RPMI8226 (cell line): ENCODE measurements around the gene MAGI1.
"Not testable (repeated sequence)": the region's sequence is repeated elsewhere in the genome, so short reads cannot be mapped to it uniquely, and the experiment has no call there.

Experiments used
- DNase-seq: peaks from one replicate; pipeline ENCODE4 v3.0.0-alpha.2; 2015

MAGI1 gene

GRCh38 chr3:65576966-65577365 is 461.8 kb downstream of the MAGI1 start:
- DNase-seq = no peak

- no peak for DNase-seq
These were observed 462.5 kb downstream of the MAGI1 start for GRCh38 chr3:65576228-65576627.

- DNase-seq = no peak
These were observed 463.3 kb downstream of the MAGI1 start for GRCh38 chr3:65575376-65575840.

- DNase-seq = no peak
These were observed 465.1 kb downstream of the MAGI1 start for GRCh38 chr3:65573548-65574116.

- no peak for DNase-seq
These were observed 466.4 kb downstream of the MAGI1 start for GRCh38 chr3:65572175-65572777.

- no peak for DNase-seq
These were observed 468.8 kb downstream of the MAGI1 start for GRCh38 chr3:65569845-65570405.

GRCh38 chr3:65569129-65569528 is 469.6 kb downstream of the MAGI1 start:
- DNase-seq = no peak

GRCh38 chr3:65568497-65568896 is 470.2 kb downstream of the MAGI1 start:
- DNase-seq = no peak

- DNase-seq = not testable (repeated sequence)
These were observed 473.0 kb downstream of the MAGI1 start for GRCh38 chr3:65565744-65566143.

- no peak for DNase-seq
These were observed 474.2 kb downstream of the MAGI1 start for GRCh38 chr3:65564483-65564882.

- no peak for DNase-seq
These were observed 474.9 kb downstream of the MAGI1 start for GRCh38 chr3:65563861-65564260.

GRCh38 chr3:65562447-65562846 is 476.3 kb downstream of the MAGI1 start:
- no peak for DNase-seq

GRCh38 chr3:65561617-65562016 is 477.1 kb downstream of the MAGI1 start:
- no peak for DNase-seq

GRCh38 chr3:65560901-65561300 is 477.8 kb downstream of the MAGI1 start:
- no peak for DNase-seq

- DNase-seq = no peak
These were observed 478.6 kb downstream of the MAGI1 start for GRCh38 chr3:65560133-65560532.

GRCh38 chr3:65559643-65560042 is 479.1 kb downstream of the MAGI1 start:
- DNase-seq = no peak

GRCh38 chr3:65558826-65559225 is 479.9 kb downstream of the MAGI1 start:
- DNase-seq = no peak

- DNase-seq = no peak
These were observed 480.7 kb downstream of the MAGI1 start for GRCh38 chr3:65557899-65558564.

GRCh38 chr3:65556934-65557577 is 481.7 kb downstream of the MAGI1 start:
- DNase-seq = no peak

GRCh38 chr3:65552434-65552833 is 486.3 kb downstream of the MAGI1 start:
- DNase-seq = no peak

- no peak for DNase-seq
These were observed 486.8 kb downstream of the MAGI1 start for GRCh38 chr3:65551945-65552344.

- DNase-seq = no peak
These were observed 488.6 kb downstream of the MAGI1 start for GRCh38 chr3:65550137-65550536.

GRCh38 chr3:65549626-65549959 is 489.1 kb downstream of the MAGI1 start:
- no peak for DNase-seq
